Measurements from ENCODE around the gene CPOX. TPM values are rescaled to one million over a fixed set of nuclear protein-coding genes. Genes with fewer than 3 reads are reported as not detected.

Gene CPOX
- total RNA-seq, 1 donor from 2014 or later = 15.8 TPM

- DNase-seq (no peak), ATAC-seq (no peak)
- Histone ChIP-seq H3K4me1 (no peaks in the 10 kb centered on the region), H3K27ac (no peak overlapping the region), H3K27me3 (peaks cover 4% of the 10 kb centered on the region), H3K36me3 (no peaks in the 10 kb centered on the region), H3K4me3 (no peak overlapping the region), H3K9me3 (no peaks in the 10 kb centered on the region)
- TF ChIP-seq, protein P1, sequence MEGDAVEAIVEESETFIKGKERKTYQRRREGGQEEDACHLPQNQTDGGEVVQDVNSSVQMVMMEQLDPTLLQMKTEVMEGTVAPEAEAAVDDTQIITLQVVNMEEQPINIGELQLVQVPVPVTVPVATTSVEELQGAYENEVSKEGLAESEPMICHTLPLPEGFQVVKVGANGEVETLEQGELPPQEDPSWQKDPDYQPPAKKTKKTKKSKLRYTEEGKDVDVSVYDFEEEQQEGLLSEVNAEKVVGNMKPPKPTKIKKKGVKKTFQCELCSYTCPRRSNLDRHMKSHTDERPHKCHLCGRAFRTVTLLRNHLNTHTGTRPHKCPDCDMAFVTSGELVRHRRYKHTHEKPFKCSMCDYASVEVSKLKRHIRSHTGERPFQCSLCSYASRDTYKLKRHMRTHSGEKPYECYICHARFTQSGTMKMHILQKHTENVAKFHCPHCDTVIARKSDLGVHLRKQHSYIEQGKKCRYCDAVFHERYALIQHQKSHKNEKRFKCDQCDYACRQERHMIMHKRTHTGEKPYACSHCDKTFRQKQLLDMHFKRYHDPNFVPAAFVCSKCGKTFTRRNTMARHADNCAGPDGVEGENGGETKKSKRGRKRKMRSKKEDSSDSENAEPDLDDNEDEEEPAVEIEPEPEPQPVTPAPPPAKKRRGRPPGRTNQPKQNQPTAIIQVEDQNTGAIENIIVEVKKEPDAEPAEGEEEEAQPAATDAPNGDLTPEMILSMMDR (IDR thresholded peaks at IDR 0.05) = no peak
- intact Hi-C loops (cut with DNase I) = no loop called here
These were observed 42.6 kb downstream of the CPOX start for GRCh38 chr3:98550833-98551232.

GRCh38 chr3:98548544-98548943, 44.9 kb downstream of the CPOX start:
- Histone ChIP-seq H3K36me3 (no peaks in the 10 kb centered on the region), H3K27me3 (no peaks in the 10 kb centered on the region), H3K4me1 (no peaks in the 10 kb centered on the region), H3K9me3 (no peaks in the 10 kb centered on the region), H3K27ac (no peak overlapping the region), H3K4me3 (no peak overlapping the region)
- DNase-seq (no peak), ATAC-seq (no peak)
- intact Hi-C loops (cut with DNase I) = no loop called here
- TF ChIP-seq, protein P1 (IDR thresholded peaks at IDR 0.05) = no peak

- ATAC-seq (no peak), DNase-seq (no peak)
- H3K36me3 ChIP-seq = no peaks in the 10 kb centered on the region
- H3K4me3 ChIP-seq = no peak overlapping the region
- TF ChIP-seq, protein P1 (IDR thresholded peaks at IDR 0.05) = no peak
- no peaks in the 10 kb centered on the region for H3K9me3 ChIP-seq
- H3K27ac ChIP-seq = no peak overlapping the region
- intact Hi-C loops (cut with DNase I) = no loop called here
- no peaks in the 10 kb centered on the region for H3K4me1 ChIP-seq
- no peaks in the 10 kb centered on the region for H3K27me3 ChIP-seq
These were observed 47.5 kb downstream of the CPOX start for GRCh38 chr3:98545940-98546339.

GRCh38 chr3:98542623-98543022, 50.8 kb downstream of the CPOX start:
- intact Hi-C loops (cut with DNase I) = no loop called here
- Histone ChIP-seq H3K4me3 (no peak overlapping the region), H3K9me3 (no peaks in the 10 kb centered on the region), H3K36me3 (no peaks in the 10 kb centered on the region), H3K4me1 (no peaks in the 10 kb centered on the region), H3K27ac (no peak overlapping the region), H3K27me3 (no peaks in the 10 kb centered on the region)
- no peak for ATAC-seq
- TF ChIP-seq, protein P1 (IDR thresholded peaks at IDR 0.05) = no peak
- no peak for DNase-seq

- no peaks in the 10 kb centered on the region for H3K27me3 ChIP-seq
- no peaks in the 10 kb centered on the region for H3K4me1 ChIP-seq
- no peak overlapping the region for H3K27ac ChIP-seq
- DNase-seq (no peak), ATAC-seq (no peak)
- intact Hi-C loops (cut with DNase I) = no loop called here
- no peaks in the 10 kb centered on the region for H3K9me3 ChIP-seq
- TF ChIP-seq, protein P1 (IDR thresholded peaks at IDR 0.05) = no peak
- H3K4me3 ChIP-seq = no peak overlapping the region
- H3K36me3 ChIP-seq = no peaks in the 10 kb centered on the region
These were observed 51.7 kb downstream of the CPOX start for GRCh38 chr3:98541695-98542094.

- no peaks in the 10 kb centered on the region for H3K36me3 ChIP-seq
- no peaks in the 10 kb centered on the region for H3K9me3 ChIP-seq
- no peak for ATAC-seq
- TF ChIP-seq, protein P1 (IDR thresholded peaks at IDR 0.05) = no peak
- no peak overlapping the region for H3K4me3 ChIP-seq
- H3K27ac ChIP-seq = no peak overlapping the region
- no peak for DNase-seq
- H3K4me1 ChIP-seq = no peaks in the 10 kb centered on the region
- intact Hi-C loops (cut with DNase I) = no loop called here
- H3K27me3 ChIP-seq = no peaks in the 10 kb centered on the region
These were observed 53.1 kb downstream of the CPOX start for GRCh38 chr3:98540346-98540745.
